Neutrophil (primary cell): ENCODE measurements around the gene DNAH1.
"Not testable (repeated sequence)": the region's sequence is repeated elsewhere in the genome, so short reads cannot be mapped to it uniquely, and the experiment has no call there.

Experiments
- H3K27ac ChIP-seq: fragments of 200-600 bp; sonication (generic); 2 replicates; pipeline ENCODE4 v1.5.1; 2016; ENCODE audit warnings: mild to moderate bottlenecking, moderate library complexity
- H3K27me3 ChIP-seq: fragments of 200-600 bp; sonication (generic); 2 replicates; pipeline ENCODE4 v1.6.0; 2016; ENCODE audit warnings: mild to moderate bottlenecking
- H3K36me3 ChIP-seq: fragments of 200-600 bp; sonication (generic); 2 replicates; pipeline ENCODE4 v1.5.1; 2017
- H3K4me1 ChIP-seq, 2 experiments: fragments of 200-600 bp in 1 of 2; sonication (generic) in 1 of 2; 1 replicate in 1 of 2; 2 replicates in 1 of 2; pipeline versions ENCODE4 v1.5.1 to v1.6.1; 2013 to 2016; ENCODE audit warnings: low read depth in 1 of 2, low read length in 1 of 2, mild to moderate bottlenecking in 1 of 2, moderate library complexity in 1 of 2; ENCODE audit not compliant: control insufficient read depth in 1 of 2, insufficient read depth in 1 of 2
- H3K4me3 ChIP-seq, 2 experiments: fragments of 200-600 bp in 1 of 2; sonication (generic) in 1 of 2; 1 replicate in 1 of 2; 2 replicates in 1 of 2; pipeline ENCODE4 v1.5.1; 2013 to 2016; ENCODE audit warnings: low read depth in 1 of 2, low read length in 1 of 2, mild to moderate bottlenecking in 1 of 2, moderate library complexity in 1 of 2
- H3K9me3 ChIP-seq: fragments of 200-600 bp; sonication (generic); 2 replicates; pipeline ENCODE4 v1.5.1; 2016
- TF ChIP-seq, protein P1 (sequence below): fragments of 200-600 bp; sonication (generic); IDR thresholded peaks from 2 replicates; pipeline ENCODE4 v1.5.1; 2016; ENCODE audit warnings: antibody characterized with exemption

The DNAH1 gene

GRCh38 chr3:52330194-52330805 lies 14.2 kb downstream of the DNAH1 start:
- Histone ChIP-seq H3K27me3 (no peaks in the 10 kb centered on the region), H3K9me3 (no peaks in the 10 kb centered on the region), H3K4me1 (no peaks in the 10 kb centered on the region), H3K4me3 (no peak overlapping the region), H3K36me3 (peaks cover 77% of the 10 kb centered on the region), H3K27ac (no peak overlapping the region)
- TF ChIP-seq, protein P1, sequence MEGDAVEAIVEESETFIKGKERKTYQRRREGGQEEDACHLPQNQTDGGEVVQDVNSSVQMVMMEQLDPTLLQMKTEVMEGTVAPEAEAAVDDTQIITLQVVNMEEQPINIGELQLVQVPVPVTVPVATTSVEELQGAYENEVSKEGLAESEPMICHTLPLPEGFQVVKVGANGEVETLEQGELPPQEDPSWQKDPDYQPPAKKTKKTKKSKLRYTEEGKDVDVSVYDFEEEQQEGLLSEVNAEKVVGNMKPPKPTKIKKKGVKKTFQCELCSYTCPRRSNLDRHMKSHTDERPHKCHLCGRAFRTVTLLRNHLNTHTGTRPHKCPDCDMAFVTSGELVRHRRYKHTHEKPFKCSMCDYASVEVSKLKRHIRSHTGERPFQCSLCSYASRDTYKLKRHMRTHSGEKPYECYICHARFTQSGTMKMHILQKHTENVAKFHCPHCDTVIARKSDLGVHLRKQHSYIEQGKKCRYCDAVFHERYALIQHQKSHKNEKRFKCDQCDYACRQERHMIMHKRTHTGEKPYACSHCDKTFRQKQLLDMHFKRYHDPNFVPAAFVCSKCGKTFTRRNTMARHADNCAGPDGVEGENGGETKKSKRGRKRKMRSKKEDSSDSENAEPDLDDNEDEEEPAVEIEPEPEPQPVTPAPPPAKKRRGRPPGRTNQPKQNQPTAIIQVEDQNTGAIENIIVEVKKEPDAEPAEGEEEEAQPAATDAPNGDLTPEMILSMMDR, result no peak

- Histone ChIP-seq H3K9me3 (no peaks in the 10 kb centered on the region), H3K27ac (no peak overlapping the region), H3K4me1 (no peaks in the 10 kb centered on the region), H3K27me3 (no peaks in the 10 kb centered on the region), H3K36me3 (peaks cover 78% of the 10 kb centered on the region), H3K4me3 (no peak overlapping the region)
- TF ChIP-seq, protein P1, result no peak
These were observed 15.0 kb downstream of the DNAH1 start for GRCh38 chr3:52331091-52331490.

GRCh38 chr3:52331906-52332305 lies 15.8 kb downstream of the DNAH1 start:
- Histone ChIP-seq H3K4me3 (no peak overlapping the region), H3K4me1 (no peaks in the 10 kb centered on the region), H3K9me3 (no peaks in the 10 kb centered on the region), H3K27ac (no peak overlapping the region), H3K27me3 (no peaks in the 10 kb centered on the region), H3K36me3 (peaks cover 75% of the 10 kb centered on the region)
- TF ChIP-seq, protein P1, result no peak

- Histone ChIP-seq H3K9me3 (no peaks in the 10 kb centered on the region), H3K27me3 (no peaks in the 10 kb centered on the region), H3K4me1 (no peaks in the 10 kb centered on the region), H3K4me3 (no peak overlapping the region), H3K36me3 (peaks cover 54% of the 10 kb centered on the region), H3K27ac (no peak overlapping the region)
- TF ChIP-seq, protein P1, result no peak
These were observed 17.9 kb downstream of the DNAH1 start for GRCh38 chr3:52333869-52334557.

DNA sequence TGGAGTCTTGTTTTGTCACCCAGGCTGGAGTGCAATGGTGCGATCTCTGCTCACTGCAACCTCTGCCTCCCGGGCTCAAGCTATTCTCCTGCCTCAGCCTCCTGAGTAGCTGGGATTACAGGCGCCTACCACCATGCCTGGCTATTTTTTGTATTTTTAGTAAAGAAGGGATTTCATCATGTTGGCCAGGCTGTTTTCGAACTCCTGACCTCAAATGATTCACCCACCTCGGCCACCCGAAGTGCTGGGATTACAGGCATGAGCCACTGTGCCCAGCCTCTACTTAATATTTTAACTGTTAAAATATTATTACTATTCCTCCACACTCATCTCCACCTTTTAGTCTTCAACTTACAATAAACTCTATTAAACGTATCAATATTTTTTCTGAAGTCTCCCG lies 22.0 kb downstream of the DNAH1 start:
- peaks cover 21 to 25% of the 10 kb centered on the region in 2 experiments for H3K4me1 ChIP-seq
- H3K27ac ChIP-seq, H3K27me3 ChIP-seq, H3K9me3 ChIP-seq, H3K4me3 ChIP-seq: not testable (repeated sequence)
- H3K36me3 ChIP-seq, result peaks cover 22% of the 10 kb centered on the region

DNA sequence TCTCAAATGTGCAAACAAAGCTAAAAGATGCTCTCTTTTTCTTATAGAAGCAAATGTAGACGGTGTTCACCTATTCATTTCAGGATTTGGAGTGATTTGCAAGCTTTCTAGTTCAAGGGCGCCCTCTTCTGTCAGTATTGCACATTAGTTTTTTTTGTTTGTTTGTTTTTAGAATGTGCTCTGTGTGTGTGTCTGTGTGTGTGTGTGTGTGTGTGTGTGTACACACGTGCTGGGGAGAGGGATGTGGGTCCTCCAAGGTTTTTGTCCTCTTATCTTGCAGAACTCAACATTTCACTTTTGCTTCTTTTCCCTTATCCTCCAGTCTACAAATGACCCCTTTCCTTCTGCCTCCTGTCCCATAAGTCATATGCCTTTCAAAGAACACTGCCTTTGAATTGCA lies 23.5 kb downstream of the DNAH1 start:
- Histone ChIP-seq H3K9me3 (no peaks in the 10 kb centered on the region), H3K4me1 (peaks cover 21 to 25% of the 10 kb centered on the region in 2 experiments), H3K27me3 (no peaks in the 10 kb centered on the region), H3K4me3 (no peak overlapping the region), H3K36me3 (peaks cover 20% of the 10 kb centered on the region), H3K27ac (no peak overlapping the region)
- TF ChIP-seq, protein P1, result peak; percentile 58
